Neural progenitor cell (in vitro differentiated cells): Measurements from ENCODE around the gene DRC1. TPM values are rescaled to one million over a fixed set of nuclear protein-coding genes. Genes with fewer than 3 reads are reported as not detected.

Experiments used
- DNase-seq: peaks from one replicate; pipeline ENCODE4 v3.0.0-alpha.2; 2016; ENCODE audit warnings: low spot score
- H2AFZ ChIP-seq: fragments of 200-600 bp; sonication (generic); replicated peaks from 2 replicates; pipeline ENCODE4 v1.6.1; 2016; ENCODE audit warnings: antibody characterized with exemption
- H3F3A ChIP-seq: fragments of 200-600 bp; sonication (generic); 2 replicates; pipeline ENCODE4 v1.6.1; 2016; ENCODE audit warnings: antibody characterized with exemption, low read depth
- H3K27ac ChIP-seq: fragments of 200-600 bp; sonication (generic); 2 replicates; pipeline ENCODE4 v1.5.1; 2016; ENCODE audit warnings: mild to moderate bottlenecking
- H3K27me3 ChIP-seq: fragments of 200-600 bp; sonication (generic); 2 replicates; pipeline ENCODE4 v1.6.1; 2016; ENCODE audit warnings: mild to moderate bottlenecking, moderate library complexity
- H3K36me3 ChIP-seq: fragments of 200-600 bp; sonication (generic); 2 replicates; pipeline ENCODE4 v1.5.1; 2016
- H3K4me1 ChIP-seq: fragments of 200-600 bp; sonication (generic); 2 replicates; pipeline ENCODE4 v1.6.1; 2016; ENCODE audit warnings: mixed run types
- H3K4me2 ChIP-seq: fragments of 200-600 bp; sonication (generic); 2 replicates; pipeline ENCODE4 v1.6.1; 2016
- H3K4me3 ChIP-seq: fragments of 200-600 bp; sonication (generic); 2 replicates; pipeline ENCODE4 v1.5.1; 2016
- H3K79me2 ChIP-seq: fragments of 200-600 bp; sonication (generic); 2 replicates; pipeline ENCODE4 v1.6.1; 2016; ENCODE audit warnings: low read depth
- H3K9ac ChIP-seq: fragments of 200-600 bp; sonication (generic); 2 replicates; pipeline ENCODE4 v1.6.1; 2016
- H3K9me3 ChIP-seq: fragments of 200-600 bp; sonication (generic); 2 replicates; pipeline ENCODE4 v1.5.1; 2016; ENCODE audit warnings: low read depth
- H4K20me1 ChIP-seq: fragments of 200-600 bp; sonication (generic); 2 replicates; pipeline ENCODE4 v1.6.1; 2016; ENCODE audit warnings: low read depth
- H3K27ac Mint-ChIP-seq: 3 replicates; pipeline ENCODE4 v1.8.0; 2021; ENCODE audit warnings: mixed read lengths
- H3K27me3 Mint-ChIP-seq: 2 replicates; pipeline ENCODE4 v1.8.0; 2022; ENCODE audit warnings: low read depth, mild to moderate bottlenecking, inconsistent platforms, moderate library complexity, mixed read lengths; ENCODE audit not compliant: insufficient read depth
- H3K36me3 Mint-ChIP-seq: 3 replicates; pipeline ENCODE4 v1.8.0; 2021; ENCODE audit warnings: mixed read lengths
- H3K4me1 Mint-ChIP-seq: 3 replicates; pipeline ENCODE4 v1.8.0; 2021; ENCODE audit warnings: mixed read lengths
- H3K4me3 Mint-ChIP-seq: 3 replicates; pipeline ENCODE4 v1.8.0; 2021; ENCODE audit warnings: mild to moderate bottlenecking, moderate library complexity, mixed read lengths
- H3K9me3 Mint-ChIP-seq: 3 replicates; pipeline ENCODE4 v1.8.0; 2020; ENCODE audit warnings: mixed read lengths
- EZH2 ChIP-seq: fragments of 200-600 bp; sonication (generic); IDR thresholded peaks from 2 replicates; pipeline ENCODE4 v1.6.1; 2017; ENCODE audit warnings: antibody characterized with exemption, mild to moderate bottlenecking, moderate library complexity
- EZH2phosphoT487 ChIP-seq: fragments of 200-600 bp; sonication (generic); IDR thresholded peaks from 2 replicates; pipeline ENCODE4 v1.6.1; 2017; ENCODE audit warnings: antibody characterized with exemption
- total RNA-seq: library from RNA; depleted of rRNA; stranded (reverse); fragments of >200 nt; gene quantifications from 2 replicates; pipeline ENCODE4 v1.2.3, GENCODE V29; 2015; ENCODE audit warnings: low replicate concordance
- TF ChIP-seq, protein P1 (sequence below): fragments of 200-600 bp; sonication (generic); IDR thresholded peaks from 2 replicates; pipeline ENCODE4 v1.5.1; 2017; ENCODE audit warnings: antibody characterized with exemption, mild to moderate bottlenecking

Gene DRC1
- total RNA-seq, 1 donor from 2014 or later: not detected

DNA sequence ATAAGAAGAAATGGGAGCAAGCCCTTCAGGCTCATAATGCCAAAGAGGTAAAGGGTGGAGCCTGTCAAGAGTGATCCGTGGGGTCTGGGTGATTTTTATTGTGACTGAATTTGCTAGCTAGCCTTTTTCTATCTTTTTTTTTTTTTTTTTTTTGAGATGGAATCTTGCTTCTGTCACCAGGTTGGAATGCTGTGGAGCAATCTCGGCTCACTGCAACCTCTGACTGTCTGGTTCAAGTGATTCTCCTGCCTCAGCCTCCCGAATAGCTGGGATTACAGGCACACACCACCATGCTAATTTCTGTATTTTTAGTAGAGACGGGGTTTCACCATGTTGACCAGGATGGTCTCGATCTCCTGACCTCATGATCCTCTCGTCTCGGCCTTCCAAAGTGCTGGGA, 29.1 kb downstream of the DRC1 start:
- no peaks in the 10 kb centered on the region for H3K9me3 Mint-ChIP-seq
- Histone ChIP-seq H3K27ac (no peak overlapping the region), H3K27me3 (no peaks in the 10 kb centered on the region), H3K36me3 (no peaks in the 10 kb centered on the region), H4K20me1 (no peaks in the 10 kb centered on the region), H3F3A (no peaks in the 10 kb centered on the region), H3K4me3 (no peak overlapping the region), H3K79me2 (no peaks in the 10 kb centered on the region), H2AFZ (no peak overlapping the region), H3K9me3 (no peaks in the 10 kb centered on the region), H3K9ac (no peak overlapping the region), H3K4me2 (no peak overlapping the region), H3K4me1 (no peaks in the 10 kb centered on the region)
- H3K4me3 Mint-ChIP-seq: no peak overlapping the region
- peaks cover 7% of the 10 kb centered on the region for H3K36me3 Mint-ChIP-seq
- no peak for DNase-seq
- peaks cover 10% of the 10 kb centered on the region for H3K4me1 Mint-ChIP-seq
- H3K27me3 Mint-ChIP-seq: peaks cover 3% of the 10 kb centered on the region
- TF ChIP-seq, protein P1, sequence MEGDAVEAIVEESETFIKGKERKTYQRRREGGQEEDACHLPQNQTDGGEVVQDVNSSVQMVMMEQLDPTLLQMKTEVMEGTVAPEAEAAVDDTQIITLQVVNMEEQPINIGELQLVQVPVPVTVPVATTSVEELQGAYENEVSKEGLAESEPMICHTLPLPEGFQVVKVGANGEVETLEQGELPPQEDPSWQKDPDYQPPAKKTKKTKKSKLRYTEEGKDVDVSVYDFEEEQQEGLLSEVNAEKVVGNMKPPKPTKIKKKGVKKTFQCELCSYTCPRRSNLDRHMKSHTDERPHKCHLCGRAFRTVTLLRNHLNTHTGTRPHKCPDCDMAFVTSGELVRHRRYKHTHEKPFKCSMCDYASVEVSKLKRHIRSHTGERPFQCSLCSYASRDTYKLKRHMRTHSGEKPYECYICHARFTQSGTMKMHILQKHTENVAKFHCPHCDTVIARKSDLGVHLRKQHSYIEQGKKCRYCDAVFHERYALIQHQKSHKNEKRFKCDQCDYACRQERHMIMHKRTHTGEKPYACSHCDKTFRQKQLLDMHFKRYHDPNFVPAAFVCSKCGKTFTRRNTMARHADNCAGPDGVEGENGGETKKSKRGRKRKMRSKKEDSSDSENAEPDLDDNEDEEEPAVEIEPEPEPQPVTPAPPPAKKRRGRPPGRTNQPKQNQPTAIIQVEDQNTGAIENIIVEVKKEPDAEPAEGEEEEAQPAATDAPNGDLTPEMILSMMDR: no peak
- no peak for TF ChIP-seq EZH2
- no peak for TF ChIP-seq EZH2phosphoT487
- H3K27ac Mint-ChIP-seq: no peak overlapping the region

DNA sequence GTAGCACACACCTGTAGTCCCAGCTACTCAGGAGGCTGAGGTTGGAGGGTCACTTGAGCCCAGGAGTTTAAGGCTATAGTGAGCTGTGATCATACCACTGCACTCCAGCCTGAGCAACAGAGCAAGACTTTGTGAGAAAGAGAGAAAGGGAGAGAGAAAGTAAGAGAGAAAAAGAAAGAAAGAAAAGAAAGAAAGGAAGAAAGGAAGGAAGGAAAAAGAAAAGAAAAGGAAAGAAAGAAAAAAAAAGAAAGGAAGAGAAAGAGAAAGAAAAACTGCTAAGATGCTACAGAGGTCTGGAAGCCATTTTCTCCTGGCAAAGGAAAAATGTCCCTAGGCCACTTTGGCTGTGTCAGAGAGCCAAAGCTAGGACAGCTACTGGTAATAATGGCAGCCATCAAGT, 30.6 kb downstream of the DRC1 start:
- H3K27me3 ChIP-seq: no peaks in the 10 kb centered on the region
- no peaks in the 10 kb centered on the region for H3F3A ChIP-seq
- no peaks in the 10 kb centered on the region for H3K79me2 ChIP-seq
- peaks cover 5% of the 10 kb centered on the region for H3K27me3 Mint-ChIP-seq
- H3K4me2 ChIP-seq: no peak overlapping the region
- TF ChIP-seq, protein P1: no peak
- TF ChIP-seq EZH2phosphoT487 (no peak), EZH2 (no peak)
- peaks cover 2% of the 10 kb centered on the region for H3K9me3 Mint-ChIP-seq
- no peaks in the 10 kb centered on the region for H4K20me1 ChIP-seq
- no peak overlapping the region for H3K4me3 ChIP-seq
- no peak overlapping the region for H3K27ac ChIP-seq
- H3K4me1 Mint-ChIP-seq: peaks cover 10% of the 10 kb centered on the region
- H3K36me3 Mint-ChIP-seq: peaks cover 7% of the 10 kb centered on the region
- no peaks in the 10 kb centered on the region for H3K9me3 ChIP-seq
- H3K27ac Mint-ChIP-seq: no peak overlapping the region
- DNase-seq: no peak
- no peak overlapping the region for H2AFZ ChIP-seq
- no peaks in the 10 kb centered on the region for H3K4me1 ChIP-seq
- H3K4me3 Mint-ChIP-seq: no peak overlapping the region
- no peaks in the 10 kb centered on the region for H3K36me3 ChIP-seq
- H3K9ac ChIP-seq: no peak overlapping the region

DNA sequence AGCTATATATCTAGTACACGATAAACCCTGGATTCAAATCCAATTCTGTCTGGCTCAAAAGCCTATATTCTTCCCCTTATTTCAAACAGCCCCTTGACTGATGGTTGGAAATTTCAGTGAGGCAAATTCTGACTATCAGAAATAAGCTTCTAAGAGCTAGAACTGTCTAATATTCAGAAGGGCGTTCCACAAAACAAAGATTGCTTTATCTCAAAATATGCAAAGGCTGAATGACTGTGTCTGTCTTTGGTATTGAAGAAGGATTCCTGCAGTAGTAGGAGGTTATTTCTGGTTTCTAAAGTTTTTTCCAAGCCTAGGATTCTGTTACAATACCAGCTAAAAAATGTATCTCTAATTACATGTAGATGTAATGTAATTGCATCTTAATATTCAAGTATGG, 31.1 kb downstream of the DRC1 start:
- H3K9ac ChIP-seq: no peak overlapping the region
- no peak overlapping the region for H2AFZ ChIP-seq
- Mint-ChIP-seq H3K36me3 (peaks cover 7% of the 10 kb centered on the region), H3K4me3 (no peak overlapping the region), H3K27me3 (peaks cover 5% of the 10 kb centered on the region), H3K4me1 (peaks cover 10% of the 10 kb centered on the region), H3K27ac (no peak overlapping the region), H3K9me3 (peaks cover 2% of the 10 kb centered on the region)
- H3K27me3 ChIP-seq: no peaks in the 10 kb centered on the region
- no peaks in the 10 kb centered on the region for H4K20me1 ChIP-seq
- no peak overlapping the region for H3K27ac ChIP-seq
- TF ChIP-seq EZH2phosphoT487: no peak
- no peak for TF ChIP-seq EZH2
- no peak for DNase-seq
- no peaks in the 10 kb centered on the region for H3K36me3 ChIP-seq
- H3K79me2 ChIP-seq: no peaks in the 10 kb centered on the region
- no peaks in the 10 kb centered on the region for H3F3A ChIP-seq
- no peaks in the 10 kb centered on the region for H3K4me1 ChIP-seq
- no peaks in the 10 kb centered on the region for H3K9me3 ChIP-seq
- no peak overlapping the region for H3K4me3 ChIP-seq
- H3K4me2 ChIP-seq: no peak overlapping the region

DNA sequence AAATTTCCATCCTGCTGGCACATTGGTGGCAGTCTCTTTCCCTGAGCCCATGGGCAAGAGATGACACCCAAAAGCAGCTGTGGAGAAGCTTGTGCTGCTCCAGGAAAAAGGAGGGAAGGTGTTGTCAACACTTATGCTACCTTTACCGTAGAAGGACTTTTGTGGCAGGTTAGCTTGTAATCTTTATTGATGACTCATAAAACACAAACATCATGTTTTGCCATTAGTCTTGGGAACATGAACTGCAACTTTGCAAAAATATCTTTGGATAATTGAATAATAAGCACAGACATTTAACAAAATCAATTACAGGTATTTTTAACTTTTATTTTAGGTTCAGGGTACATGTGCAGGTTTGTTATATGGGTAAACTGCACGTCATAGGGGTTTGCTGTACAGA, 33.4 kb downstream of the DRC1 start:
- H3K9me3 ChIP-seq: no peaks in the 10 kb centered on the region
- TF ChIP-seq, protein P1: no peak
- TF ChIP-seq EZH2: no peak
- TF ChIP-seq EZH2phosphoT487: no peak
- H4K20me1 ChIP-seq: no peaks in the 10 kb centered on the region
- no peak overlapping the region for H3K27ac ChIP-seq
- no peaks in the 10 kb centered on the region for H3K4me1 ChIP-seq
- H2AFZ ChIP-seq: no peak overlapping the region
- no peak overlapping the region for H3K27ac Mint-ChIP-seq
- DNase-seq: no peak
- H3K4me1 Mint-ChIP-seq: peaks cover 18% of the 10 kb centered on the region
- no peaks in the 10 kb centered on the region for H3K27me3 ChIP-seq
- peaks cover 2% of the 10 kb centered on the region for H3K9me3 Mint-ChIP-seq
- H3K4me3 ChIP-seq: no peak overlapping the region
- H3K27me3 Mint-ChIP-seq: peaks cover 5% of the 10 kb centered on the region
- H3K9ac ChIP-seq: no peak overlapping the region
- no peak overlapping the region for H3K4me3 Mint-ChIP-seq
- H3K36me3 ChIP-seq: no peaks in the 10 kb centered on the region
- peaks cover 7% of the 10 kb centered on the region for H3K36me3 Mint-ChIP-seq
- H3K4me2 ChIP-seq: no peak overlapping the region
- H3K79me2 ChIP-seq: no peaks in the 10 kb centered on the region
- H3F3A ChIP-seq: no peaks in the 10 kb centered on the region
